Suprapubic skin (tissue), 4 donors: ENCODE results near the gene AGAP1. TPM values are rescaled to one million over a fixed set of nuclear protein-coding genes. Genes with fewer than 3 reads are reported as not detected.

Source experiments
- DNase-seq, 2 donors: peaks; one replicate each; pipeline ENCODE4 v3.0.0-alpha.2; 2019; ENCODE audit warnings: low spot score in 2 of 2
- H3K27ac ChIP-seq: fragments of 200-600 bp; sonication (generic); one replicate; pipeline ENCODE4 v1.5.1; 2019
- H3K27me3 ChIP-seq: fragments of 200-600 bp; sonication (generic); one replicate; pipeline ENCODE4 v1.5.1; 2019
- H3K36me3 ChIP-seq: fragments of 200-600 bp; sonication (generic); one replicate; pipeline ENCODE4 v1.5.1; 2019
- H3K4me1 ChIP-seq: fragments of 200-600 bp; sonication (generic); one replicate; pipeline ENCODE4 v1.5.1; 2019
- H3K4me3 ChIP-seq: fragments of 200-600 bp; sonication (generic); one replicate; pipeline ENCODE4 v1.5.1; 2019; ENCODE audit warnings: mild to moderate bottlenecking
- H3K9me3 ChIP-seq: fragments of 200-600 bp; sonication (generic); one replicate; pipeline ENCODE4 v1.5.1; 2019
- EP300 ChIP-seq: sonication (generic); formaldehyde crosslinking; IDR thresholded peaks from one replicate; pipeline ENCODE4 v1.6.1; 2017; ENCODE audit warnings: antibody characterized with exemption
- POLR2A ChIP-seq, 2 donors: fragments of 450-650 bp; IDR thresholded peaks; one replicate each; pipeline ENCODE4 v1.6.1; 2017; ENCODE audit warnings: antibody characterized with exemption in 2 of 2, mild to moderate bottlenecking in 2 of 2, moderate library complexity in 2 of 2
- POLR2AphosphoS5 ChIP-seq, 3 donors: sonication (generic); formaldehyde crosslinking; IDR thresholded peaks; one replicate each; pipeline ENCODE4 v1.6.1; 2017; ENCODE audit warnings: antibody characterized with exemption in 3 of 3
- WGBS: methylation state at CpG from one replicate; pipeline ENCODE4 v1.1.5; 2018; 5-methylcytosine and 5-hydroxymethylcytosine counted together
- total RNA-seq, 4 donors: library from RNA; depleted of rRNA; stranded (reverse); fragments of >200 nt; gene quantifications; one replicate each; pipeline ENCODE4 v1.1.0, GENCODE V29; 2016
- TF ChIP-seq, protein P1 (sequence below), 2 donors: fragments of 200-600 bp in 1 of 2; fragments of 450-650 bp in 1 of 2; sonication (generic) in 1 of 2; IDR thresholded peaks; one replicate each; pipeline ENCODE4 v1.5.1; 2016 to 2019; ENCODE audit warnings: antibody characterized with exemption in 2 of 2, mild to moderate bottlenecking in 1 of 2, moderate library complexity in 1 of 2

AGAP1 gene
- total RNA-seq, 4 donors from 2014 or later: 14.1 to 30.7 (median 19.4) TPM

DNA sequence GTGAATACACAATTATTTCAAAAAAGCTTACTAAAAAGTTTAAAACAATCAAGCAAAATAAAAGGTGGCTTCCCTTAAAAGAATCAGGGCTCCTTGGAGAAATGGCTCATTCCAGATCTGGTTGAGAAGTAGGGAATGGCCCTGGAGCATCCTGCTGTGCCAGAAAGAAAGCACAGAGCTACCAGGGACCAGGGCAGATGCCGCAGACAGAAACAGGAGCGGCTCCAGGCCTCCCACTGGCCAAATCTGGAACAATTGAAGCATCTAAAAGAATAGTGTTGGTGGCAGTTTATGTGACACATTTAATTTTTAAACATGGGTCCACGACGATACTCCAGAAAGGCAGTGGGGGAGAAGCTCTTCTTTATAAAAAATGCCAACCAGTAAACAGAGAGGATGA, 598.9 kb downstream of the AGAP1 start:
- Histone ChIP-seq H3K4me1 (no peaks in the 10 kb centered on the region), H3K9me3 (no peaks in the 10 kb centered on the region), H3K4me3 (no peak overlapping the region), H3K27ac (no peak overlapping the region), H3K27me3 (no peaks in the 10 kb centered on the region), H3K36me3 (no peaks in the 10 kb centered on the region)
- TF ChIP-seq, protein P1, sequence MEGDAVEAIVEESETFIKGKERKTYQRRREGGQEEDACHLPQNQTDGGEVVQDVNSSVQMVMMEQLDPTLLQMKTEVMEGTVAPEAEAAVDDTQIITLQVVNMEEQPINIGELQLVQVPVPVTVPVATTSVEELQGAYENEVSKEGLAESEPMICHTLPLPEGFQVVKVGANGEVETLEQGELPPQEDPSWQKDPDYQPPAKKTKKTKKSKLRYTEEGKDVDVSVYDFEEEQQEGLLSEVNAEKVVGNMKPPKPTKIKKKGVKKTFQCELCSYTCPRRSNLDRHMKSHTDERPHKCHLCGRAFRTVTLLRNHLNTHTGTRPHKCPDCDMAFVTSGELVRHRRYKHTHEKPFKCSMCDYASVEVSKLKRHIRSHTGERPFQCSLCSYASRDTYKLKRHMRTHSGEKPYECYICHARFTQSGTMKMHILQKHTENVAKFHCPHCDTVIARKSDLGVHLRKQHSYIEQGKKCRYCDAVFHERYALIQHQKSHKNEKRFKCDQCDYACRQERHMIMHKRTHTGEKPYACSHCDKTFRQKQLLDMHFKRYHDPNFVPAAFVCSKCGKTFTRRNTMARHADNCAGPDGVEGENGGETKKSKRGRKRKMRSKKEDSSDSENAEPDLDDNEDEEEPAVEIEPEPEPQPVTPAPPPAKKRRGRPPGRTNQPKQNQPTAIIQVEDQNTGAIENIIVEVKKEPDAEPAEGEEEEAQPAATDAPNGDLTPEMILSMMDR (IDR thresholded peaks at IDR 0.05): no peak
- TF ChIP-seq POLR2A (IDR thresholded peaks at IDR 0.05) (no peak), EP300 (no peak), POLR2AphosphoS5 (IDR thresholded peaks at IDR 0.05) (no peak)
- 93% methylated on average over 4 of the region's 4 CpGs for WGBS
- no peak for DNase-seq

DNA sequence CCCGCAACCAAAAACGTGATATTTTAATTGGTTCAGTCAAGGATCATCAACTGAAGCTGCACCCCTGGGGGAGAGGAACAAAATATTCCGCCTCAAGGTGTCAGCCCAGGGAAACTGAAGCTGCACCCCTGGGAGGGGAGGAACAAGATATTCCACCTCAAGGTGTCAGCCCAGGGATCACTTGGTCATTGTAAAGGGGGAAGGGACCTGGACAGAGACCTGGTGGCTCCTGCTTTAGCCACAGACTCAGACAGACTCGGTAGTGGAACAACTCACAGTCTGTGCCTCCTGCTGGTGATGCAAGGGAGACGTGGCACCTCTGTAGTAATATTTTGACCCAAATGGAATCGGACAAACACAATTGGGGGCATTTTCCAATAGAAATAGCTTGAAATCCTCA, 599.3 kb downstream of the AGAP1 start:
- TF ChIP-seq, protein P1 (IDR thresholded peaks at IDR 0.05): no peak
- TF ChIP-seq EP300 (no peak), POLR2AphosphoS5 (IDR thresholded peaks at IDR 0.05) (no peak), POLR2A (IDR thresholded peaks at IDR 0.05) (no peak)
- no peak for DNase-seq
- WGBS: 90% methylated on average over 6 of the region's 6 CpGs
- Histone ChIP-seq H3K4me3 (no peak overlapping the region), H3K4me1 (no peaks in the 10 kb centered on the region), H3K27ac (no peak overlapping the region), H3K27me3 (no peaks in the 10 kb centered on the region), H3K9me3 (no peaks in the 10 kb centered on the region), H3K36me3 (no peaks in the 10 kb centered on the region)

DNA sequence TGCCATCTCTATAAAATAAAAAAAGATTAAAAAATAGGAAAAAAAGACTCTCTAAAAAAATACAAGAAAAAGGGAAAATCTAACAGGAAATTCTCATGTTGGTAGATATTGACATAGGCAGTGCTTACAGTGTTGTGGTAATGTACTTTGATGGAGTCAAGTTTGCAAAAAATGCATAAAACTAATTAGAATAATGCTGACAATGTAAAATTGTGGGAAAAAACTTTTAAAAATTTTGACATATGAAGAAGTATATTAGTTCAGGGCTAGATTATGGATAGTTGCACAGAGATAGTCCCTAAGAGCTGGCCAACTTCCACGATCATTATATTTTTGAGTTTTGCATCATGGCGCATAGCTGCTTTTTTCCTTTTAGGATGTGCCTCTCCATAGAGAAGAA, 601.7 kb downstream of the AGAP1 start:
- no peak for DNase-seq
- no peak for TF ChIP-seq POLR2AphosphoS5 (IDR thresholded peaks at IDR 0.05)
- TF ChIP-seq POLR2A (IDR thresholded peaks at IDR 0.05): no peak
- TF ChIP-seq, protein P1 (IDR thresholded peaks at IDR 0.05): no peak
- no peak for TF ChIP-seq EP300
- H3K36me3 ChIP-seq: no peaks in the 10 kb centered on the region
- H3K4me1 ChIP-seq: no peaks in the 10 kb centered on the region
- 100% methylated on average over 2 of the region's 2 CpGs for WGBS
- no peaks in the 10 kb centered on the region for H3K9me3 ChIP-seq
- H3K4me3 ChIP-seq: no peak overlapping the region
- H3K27me3 ChIP-seq: no peaks in the 10 kb centered on the region
- no peak overlapping the region for H3K27ac ChIP-seq

DNA sequence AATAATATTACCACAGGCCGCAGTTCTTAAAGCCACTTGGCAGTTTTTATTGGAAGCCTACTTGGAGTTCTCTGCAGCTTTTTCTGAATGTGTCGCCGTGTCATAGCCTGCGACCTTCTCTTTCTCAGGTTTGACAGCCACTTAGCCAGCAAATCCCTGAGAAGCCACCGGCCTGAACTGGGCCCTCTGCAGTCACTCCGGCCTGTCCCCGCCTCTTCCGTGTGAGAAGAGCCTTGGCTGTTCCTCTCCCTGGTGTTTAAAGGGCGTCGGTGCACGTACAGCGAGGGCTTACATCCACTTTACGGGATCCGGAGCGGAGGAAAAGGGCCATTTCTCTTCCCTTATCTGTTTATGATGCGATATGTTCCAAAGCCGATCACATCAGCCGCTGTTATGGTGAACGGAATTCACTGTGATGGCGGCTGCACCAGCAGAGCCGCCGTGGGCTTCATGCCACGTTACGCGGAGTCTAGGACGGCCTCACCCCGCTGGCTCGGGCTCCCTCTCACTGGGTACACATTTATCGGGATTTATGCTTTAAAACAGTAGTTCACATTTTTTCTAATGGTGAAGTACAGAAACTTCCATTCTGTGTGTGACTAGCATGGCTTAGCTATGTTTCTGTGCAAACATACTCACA, 607.6 kb downstream of the AGAP1 start:
- no peak overlapping the region for H3K4me3 ChIP-seq
- H3K27me3 ChIP-seq: no peaks in the 10 kb centered on the region
- no peak for DNase-seq
- WGBS: 97% methylated on average over 29 of the region's 29 CpGs
- TF ChIP-seq POLR2AphosphoS5 (IDR thresholded peaks at IDR 0.05): no peak
- TF ChIP-seq EP300: no peak
- TF ChIP-seq, protein P1 (IDR thresholded peaks at IDR 0.05): no peak
- TF ChIP-seq POLR2A (IDR thresholded peaks at IDR 0.05): no peak
- H3K4me1 ChIP-seq: no peaks in the 10 kb centered on the region
- H3K9me3 ChIP-seq: no peaks in the 10 kb centered on the region
- peaks cover 3% of the 10 kb centered on the region for H3K36me3 ChIP-seq
- no peak overlapping the region for H3K27ac ChIP-seq

DNA sequence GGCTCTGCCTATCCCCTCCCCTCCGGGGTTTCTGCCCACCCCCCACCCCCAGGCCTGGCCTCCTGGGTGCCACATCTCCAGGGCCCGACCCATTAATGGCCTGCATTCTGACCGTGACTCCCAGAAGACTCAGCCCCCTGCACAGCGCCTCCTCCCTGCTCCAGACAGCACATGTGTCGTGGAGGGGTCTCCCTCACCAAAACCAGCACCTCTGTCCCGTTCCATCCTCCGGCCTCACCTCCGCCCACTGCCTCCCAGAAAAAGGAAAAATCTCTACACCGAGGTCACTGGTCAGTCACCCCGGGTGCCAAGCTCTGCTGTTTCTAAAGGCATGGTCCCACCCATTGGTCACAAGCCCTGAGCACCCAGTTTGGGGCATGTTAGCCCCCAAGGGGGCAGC, 609.1 kb downstream of the AGAP1 start:
- Histone ChIP-seq H3K27me3 (no peaks in the 10 kb centered on the region), H3K9me3 (no peaks in the 10 kb centered on the region), H3K4me1 (peaks cover 2% of the 10 kb centered on the region), H3K4me3 (no peak overlapping the region), H3K27ac (no peak overlapping the region), H3K36me3 (peaks cover 3% of the 10 kb centered on the region)
- TF ChIP-seq POLR2AphosphoS5 (IDR thresholded peaks at IDR 0.05) (no peak), POLR2A (IDR thresholded peaks at IDR 0.05) (no peak), EP300 (no peak)
- TF ChIP-seq, protein P1 (IDR thresholded peaks at IDR 0.05): no peak
- WGBS: 94% methylated on average over 10 of the region's 10 CpGs
- no peak for DNase-seq
